Amniotic epithelial cell (primary cell): Measurements from ENCODE around the gene SERPINI2.
A peak's percentile ranks its signal among the peaks of the same experiment; 100 is the strongest.

ENCODE experiments used
- DNase-seq: peaks from one replicate; pipeline ENCODE4 v3.0.0-alpha.2; 2010; ENCODE audit warnings: low read depth

SERPINI2 gene

GRCh38 chr3:167473863-167474262 is at the start of gene SERPINI2:
Gene SERPINI2, minus strand, starts transcription at chr3:167474042. Its CDS starts 2,208 bp downstream, at chr3:167471834.
- DNase-seq = no peak

- peak; percentile 0 for DNase-seq
Measured at GRCh38 chr3:167521006-167521355, 47.1 kb upstream of the SERPINI2 start.

GRCh38 chr3:167520266-167521005 is 46.6 kb upstream of the SERPINI2 start:
- no peak for DNase-seq

DNA sequence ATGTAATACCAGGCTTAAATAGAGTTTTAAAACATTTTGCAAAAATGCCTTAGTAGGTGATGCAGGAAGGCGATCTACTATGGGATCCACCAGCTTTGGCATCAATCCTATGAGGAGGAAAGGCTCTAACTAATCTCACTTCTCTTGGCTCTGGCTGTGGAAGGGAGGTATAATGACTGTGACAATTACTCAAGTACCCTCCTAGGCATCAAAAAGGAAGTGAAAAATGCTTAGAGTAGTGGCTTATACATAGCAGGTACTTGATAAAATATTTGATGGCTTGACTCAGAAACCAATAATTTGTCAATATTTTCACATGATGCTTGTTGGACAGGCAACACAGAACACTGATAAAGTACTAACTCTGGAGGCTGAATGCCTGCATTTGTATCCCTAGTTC is 34.1 kb upstream of the SERPINI2 start:
- DNase-seq = no peak

GRCh38 chr3:167502401-167502800 is 28.6 kb upstream of the SERPINI2 start:
- no peak for DNase-seq

DNA sequence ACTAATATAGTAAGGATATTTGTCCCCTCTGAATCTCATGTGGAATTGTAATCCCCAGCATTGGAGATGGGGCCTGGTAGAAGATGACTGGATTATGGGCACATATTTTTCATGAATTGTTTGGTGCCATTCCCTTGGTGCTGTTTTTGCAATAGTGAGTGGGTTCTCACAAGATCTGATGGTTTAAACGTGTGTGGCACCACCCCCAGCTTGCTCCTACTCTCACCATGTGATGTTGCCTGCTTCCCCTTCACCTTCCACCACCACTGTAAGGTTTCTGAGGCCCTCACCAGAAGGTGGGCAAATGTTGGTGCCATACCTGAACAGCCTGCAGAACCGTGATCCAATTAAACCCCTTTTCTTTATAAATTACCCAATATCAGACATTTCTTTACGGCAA is 28.1 kb upstream of the SERPINI2 start:
- DNase-seq = no peak

DNA sequence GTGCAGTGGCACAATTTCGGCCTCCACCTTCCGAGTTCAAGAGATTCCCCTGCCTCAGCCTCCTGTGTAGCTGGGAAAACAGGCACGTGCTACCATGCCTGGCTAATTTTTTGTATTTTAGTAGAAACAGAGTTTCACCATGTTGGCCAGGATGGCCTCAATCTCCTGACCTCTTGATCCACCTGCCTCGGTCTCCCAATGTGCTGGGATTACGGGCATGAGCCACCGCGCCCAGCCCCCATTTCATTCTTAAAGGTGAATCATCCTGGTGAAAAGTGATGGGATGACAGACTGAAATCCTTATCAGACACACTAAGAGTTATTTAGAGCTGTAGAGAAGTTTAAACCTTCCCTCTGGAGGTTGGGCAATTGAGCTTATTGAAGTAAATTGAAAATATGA is 24.1 kb upstream of the SERPINI2 start:
- DNase-seq = no peak

DNA sequence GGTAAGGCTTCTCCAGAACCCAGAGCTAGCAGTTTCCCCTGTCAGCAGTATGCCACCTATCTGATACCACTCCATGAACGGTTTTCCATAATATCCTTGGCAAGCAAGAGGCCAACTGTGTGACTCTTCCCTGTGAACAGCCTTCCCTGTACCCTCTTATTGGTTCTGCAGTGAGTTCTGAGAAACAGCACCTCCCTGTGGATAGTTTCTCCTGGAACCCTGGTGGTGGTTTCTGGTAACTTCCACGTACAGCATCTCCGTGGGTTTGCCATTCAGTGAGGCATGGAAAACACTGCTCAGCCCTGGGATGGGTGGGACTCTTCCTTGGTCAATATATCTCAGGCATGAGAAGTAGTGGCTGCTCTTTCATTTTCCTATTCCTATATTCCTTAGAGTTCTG is 19.4 kb upstream of the SERPINI2 start:
- DNase-seq = no peak

- no peak for DNase-seq
Measured at GRCh38 chr3:167491621-167492020, 17.8 kb upstream of the SERPINI2 start.

DNA sequence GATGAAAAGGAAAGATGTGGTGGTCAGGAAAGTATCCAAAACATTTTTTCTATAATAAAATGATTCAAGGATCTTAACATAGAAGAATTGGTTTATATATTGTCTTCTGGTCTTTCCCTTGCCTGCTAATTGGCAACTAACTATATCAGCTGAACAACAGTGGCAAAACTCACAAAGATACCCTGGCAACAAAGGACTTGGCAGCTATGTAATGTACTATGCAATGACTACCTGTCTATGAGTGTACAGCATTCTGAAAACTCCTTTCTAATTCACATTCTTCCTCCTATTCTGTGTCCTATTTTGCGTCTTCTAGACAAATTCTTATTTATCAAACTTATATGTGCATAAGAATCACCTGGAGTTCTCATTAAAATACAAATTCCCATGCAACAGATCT is 15.7 kb upstream of the SERPINI2 start:
- DNase-seq = no peak

GRCh38 chr3:167487556-167487955 is 13.7 kb upstream of the SERPINI2 start:
- no peak for DNase-seq

DNA sequence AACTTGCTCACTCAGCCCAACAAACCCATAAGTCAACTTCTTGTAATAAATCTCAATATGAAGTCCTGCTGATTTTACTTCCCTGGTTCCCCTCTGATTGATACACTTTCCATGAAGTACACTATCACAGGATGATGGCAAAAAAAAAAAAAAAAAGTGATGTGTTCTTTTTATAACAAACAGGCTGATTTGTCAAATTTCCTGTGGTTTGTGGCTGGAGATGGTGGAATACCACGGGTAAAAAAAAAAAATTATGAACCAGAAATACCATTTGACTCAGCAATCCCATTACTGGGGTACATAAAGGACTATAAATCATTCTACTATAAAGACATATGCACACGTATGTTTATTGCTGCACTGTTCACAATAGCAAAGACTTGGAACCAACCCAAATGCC is 10.7 kb upstream of the SERPINI2 start:
- DNase-seq = no peak

DNA sequence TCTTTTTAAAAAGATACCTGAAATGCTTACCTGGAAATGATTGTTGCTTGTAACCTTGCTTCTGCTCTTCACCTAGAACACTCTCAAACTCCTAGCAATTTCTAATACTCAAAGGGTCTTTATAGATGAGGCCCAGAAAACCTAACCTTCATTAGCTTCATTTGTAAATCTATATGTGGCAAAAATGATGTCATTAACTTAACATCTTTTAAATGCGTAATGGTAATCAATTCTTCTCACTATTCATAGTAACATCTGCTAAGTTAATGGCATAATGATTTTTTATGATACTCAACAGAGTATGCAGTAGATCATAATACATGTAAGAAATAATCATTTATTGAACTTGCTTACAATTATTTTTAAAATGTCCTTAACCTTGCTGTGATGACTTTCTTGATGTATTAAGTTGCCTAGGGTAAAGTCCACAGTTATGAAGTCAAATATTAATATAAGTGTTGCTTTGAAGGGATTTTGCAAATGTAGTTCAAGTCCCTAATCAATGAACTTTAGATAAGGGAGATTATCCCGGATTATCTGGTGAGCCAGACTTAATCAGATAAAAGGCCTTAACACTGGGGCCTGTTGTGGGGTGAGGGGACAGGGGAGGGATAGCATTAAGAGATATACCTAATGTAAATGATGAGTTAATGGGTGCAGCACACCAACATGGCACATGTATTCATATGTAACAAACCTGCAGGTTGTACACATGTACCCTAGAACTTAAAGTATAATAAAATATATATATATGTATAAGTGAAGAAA is 10.1 kb upstream of the SERPINI2 start:
- no peak for DNase-seq

DNA sequence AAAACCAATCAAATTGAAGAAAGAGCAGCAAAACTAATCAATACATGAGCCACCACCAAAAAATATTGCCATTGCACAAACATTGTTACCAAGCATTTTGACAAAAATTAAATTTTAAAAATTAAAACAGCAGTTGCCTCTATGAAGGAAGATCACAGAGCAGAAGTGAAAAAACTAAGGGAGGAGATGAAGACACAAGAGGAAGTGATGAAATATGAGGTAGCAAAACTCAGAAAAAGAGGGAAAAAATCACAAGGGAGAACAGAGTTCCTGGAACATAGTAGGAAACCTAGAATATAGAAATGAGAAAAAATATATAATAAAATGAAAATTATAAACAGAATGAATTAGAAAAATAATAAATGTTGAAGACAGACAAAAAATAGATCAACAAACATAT is 7.3 kb upstream of the SERPINI2 start:
- no peak for DNase-seq

DNA sequence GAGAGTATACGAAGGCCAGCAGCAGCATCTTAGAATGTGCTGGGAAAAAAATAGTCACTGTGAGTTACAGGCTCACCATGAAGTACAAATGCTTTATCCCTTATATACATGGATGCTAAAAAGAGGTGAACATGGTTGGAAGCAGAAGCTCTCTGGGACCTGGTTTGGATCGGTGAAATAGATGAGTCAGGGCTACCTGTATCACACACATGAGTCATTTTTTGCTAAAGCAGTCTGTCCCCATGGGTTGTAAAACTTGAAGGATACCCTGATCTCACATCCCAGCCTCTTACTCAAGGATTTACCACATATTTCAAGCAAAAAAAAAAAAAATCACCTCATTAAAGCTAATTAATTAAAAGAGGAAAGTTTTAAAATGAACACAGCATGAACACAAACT is 6.9 kb upstream of the SERPINI2 start:
- DNase-seq = no peak

- no peak for DNase-seq
Measured at GRCh38 chr3:167469381-167469780, 4.5 kb downstream of the SERPINI2 start.

DNA sequence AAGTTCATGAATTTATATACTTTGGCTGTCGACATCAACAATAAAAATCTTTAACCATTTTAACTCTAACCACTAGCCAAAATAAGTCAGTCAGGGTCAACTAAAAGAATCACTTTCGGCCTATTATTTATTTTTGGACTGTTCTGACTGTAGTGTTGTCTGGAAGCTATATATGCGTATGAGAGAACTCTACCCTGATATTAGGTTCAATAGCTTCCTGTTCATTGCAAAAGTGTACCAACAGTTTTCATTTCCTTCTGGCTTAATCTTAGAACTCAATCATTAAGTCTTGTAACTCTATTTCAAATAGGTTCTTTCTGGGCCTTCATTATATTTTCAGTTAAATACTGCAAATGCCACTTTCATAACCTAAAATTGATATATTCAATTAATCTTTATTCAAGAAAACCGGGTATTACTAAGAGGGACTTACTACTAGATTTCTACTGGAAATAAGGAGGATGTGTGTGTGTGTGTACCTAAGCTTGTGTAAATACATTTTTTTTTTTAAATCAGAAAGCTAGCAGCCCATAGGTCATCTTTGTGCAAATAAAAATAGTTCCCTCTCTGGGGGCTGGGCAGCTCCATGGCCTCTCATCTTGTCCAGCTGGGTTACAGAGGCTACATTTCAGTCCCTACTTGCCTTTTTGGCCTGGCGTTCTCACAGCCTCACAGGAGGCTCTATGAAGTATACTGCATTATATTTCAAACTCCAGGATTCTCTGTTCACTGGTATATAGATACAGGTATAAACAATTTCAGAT is 5.8 kb downstream of the SERPINI2 start:
- no peak for DNase-seq

DNA sequence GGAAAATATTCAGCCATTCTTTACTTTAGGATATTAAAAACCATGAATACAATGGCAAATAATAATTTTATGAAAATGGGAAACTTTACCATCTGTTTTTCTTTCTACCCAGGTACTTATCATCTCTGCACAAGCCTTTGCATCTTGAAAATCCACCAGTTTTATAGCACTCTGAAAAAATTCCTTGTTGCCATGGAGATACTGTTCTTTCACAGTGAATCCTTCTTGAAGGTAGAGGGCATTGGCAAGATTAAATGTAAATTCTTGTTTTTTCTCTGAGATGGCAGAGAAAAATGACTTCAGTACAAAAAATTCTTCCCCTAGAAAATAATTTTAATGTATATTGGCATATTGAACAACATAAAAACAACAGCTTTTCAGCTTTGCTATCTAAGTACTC is 6.9 kb downstream of the SERPINI2 start:
- DNase-seq = no peak

DNA sequence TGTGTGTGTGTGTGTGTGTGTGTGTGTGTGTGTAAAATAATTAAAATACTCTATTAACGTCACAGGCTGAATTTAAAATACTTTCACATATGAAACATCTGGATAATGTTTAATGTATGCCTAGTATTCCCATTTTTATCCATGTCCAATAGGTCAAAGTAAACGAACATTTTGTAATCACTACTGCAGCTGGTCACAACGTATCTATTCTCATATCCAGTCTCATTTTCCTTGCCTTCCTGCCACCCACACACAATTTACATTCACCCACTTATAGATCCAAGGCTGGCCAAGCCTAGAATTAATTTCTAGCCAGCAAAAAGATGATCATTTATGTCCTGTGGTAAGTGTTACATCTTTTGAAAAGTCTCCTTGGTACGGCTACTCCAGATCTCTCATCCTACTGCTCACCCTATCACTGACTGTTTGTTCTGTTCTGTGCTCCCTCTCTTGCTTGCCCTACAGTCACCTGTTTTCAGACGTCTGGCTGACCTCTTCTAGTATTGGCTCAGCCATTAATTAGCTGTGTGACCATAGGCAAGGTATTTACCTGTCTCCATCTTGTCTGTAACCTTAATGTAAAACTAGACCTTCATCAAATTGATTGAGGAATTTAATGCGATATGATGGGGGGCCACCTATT is 17.6 kb downstream of the SERPINI2 start:
- DNase-seq = no peak

GRCh38 chr3:167453815-167454214 is 20.0 kb downstream of the SERPINI2 start:
- no peak for DNase-seq

GRCh38 chr3:167451282-167451681 is 22.6 kb downstream of the SERPINI2 start:
- no peak for DNase-seq

DNA sequence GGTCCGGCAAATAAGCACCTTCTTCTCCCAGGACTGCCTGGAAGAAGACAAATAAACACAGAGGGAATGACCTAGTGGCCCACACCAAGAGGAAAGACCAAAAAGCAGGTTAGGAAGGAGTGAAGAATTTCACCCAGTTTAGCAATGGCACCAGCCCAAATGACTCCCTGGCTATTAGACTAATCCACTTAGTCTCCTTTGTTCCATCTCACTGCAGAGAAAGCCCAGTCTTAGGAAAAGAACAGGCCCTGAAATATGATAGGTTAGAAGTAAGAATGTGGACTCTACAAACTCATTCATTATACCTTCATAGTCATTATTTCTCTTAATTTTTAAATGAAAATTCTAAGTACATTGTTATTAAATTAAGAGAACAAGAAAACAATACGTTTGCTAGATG is 23.2 kb downstream of the SERPINI2 start:
- DNase-seq = no peak
